GM11168 (cell line): ENCODE data around the gene RBM22.

Experiments
- in situ Hi-C: fragments of 300-500 bp; cut with MboI; formaldehyde crosslinking; loops from one replicate; pipeline ENCODE4 v1.12.0; 2022; ENCODE audit warnings: low sequenced_read_pairs; ENCODE audit not compliant: unreplicated experiment

Gene RBM22

DNA sequence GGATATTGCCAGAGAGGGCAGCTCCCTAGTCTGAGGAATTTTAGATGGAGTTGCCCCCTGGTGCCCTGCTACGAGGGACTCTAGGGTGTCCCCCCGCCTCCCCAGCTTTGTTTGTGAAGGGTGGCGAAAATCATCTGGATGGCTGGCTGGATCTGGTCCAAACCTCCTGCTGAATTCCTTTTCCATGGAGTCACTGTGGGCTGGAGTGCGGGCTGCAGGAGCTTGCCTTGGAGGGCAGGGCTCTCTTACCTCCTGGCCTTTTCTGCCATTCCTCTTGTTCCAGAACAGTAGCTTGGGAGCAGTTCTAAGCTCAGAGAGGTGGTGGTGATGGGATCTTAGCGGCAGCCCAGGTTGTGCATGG, 58.3 kb downstream of the RBM22 start:
- in situ Hi-C loops: no loop called here

GRCh38 chr5:150641824-150642566, 58.9 kb downstream of the RBM22 start:
- in situ Hi-C loops: no loop called here

DNA sequence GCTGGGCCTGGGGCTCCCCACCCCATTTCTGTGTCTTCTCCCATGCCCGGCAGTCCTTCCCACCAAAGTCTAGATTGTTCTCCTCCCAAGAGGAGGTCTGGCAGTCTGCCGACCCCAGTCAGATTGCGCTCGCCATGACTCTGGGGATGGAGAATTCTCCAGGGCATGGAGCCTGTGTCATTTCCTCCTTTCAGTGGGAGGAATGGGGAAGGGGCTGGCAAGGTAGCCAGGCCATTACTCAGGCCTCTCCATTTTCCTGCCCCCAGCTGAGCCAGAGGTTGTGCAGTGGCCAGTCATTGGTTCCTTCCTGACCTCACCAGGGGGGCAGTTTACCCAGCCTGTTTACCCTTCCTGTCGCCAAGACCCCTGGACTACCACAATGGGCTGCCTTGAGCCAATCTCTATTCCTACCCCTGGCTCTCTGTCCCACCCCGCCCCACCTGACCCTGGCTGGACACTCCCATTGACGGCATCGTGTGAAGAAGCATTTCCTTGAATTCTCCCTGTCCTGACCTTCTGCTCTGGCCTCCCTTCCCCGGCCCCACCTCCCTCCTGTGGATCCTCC, 59.8 kb downstream of the RBM22 start:
- in situ Hi-C loops: no loop called here
